HCT116 (cell line): ENCODE data around the gene TRIM68. TPM values are rescaled to one million over a fixed set of nuclear protein-coding genes. Genes with fewer than 3 reads are reported as not detected.

Experiments used
- ATAC-seq: fragments of 200-7000 bp; cut with Tn5 transposase; 2 replicates; pipeline ENCODE4 v1.9.1; 2020; ENCODE audit warnings: mild to moderate bottlenecking, moderate library complexity
- BruUV-seq: library from RNA; stranded (reverse); fragments of 400-500 nt; replicated peaks from 2 replicates; lab custom pipeline; 2021; lab: Mats Ljungman, UMichigan
- CTCF ChIA-PET: fragments of 300-600 bp; sonication (Branson Sonifier 250); formaldehyde crosslinking; loops from one replicate; lab custom pipeline; 2021; ENCODE audit warnings: antibody characterized with exemption; lab: Charles Lee
- POLR2A ChIA-PET: fragments of 300-600, 350-600 bp; sonication (Branson Sonifier 250); formaldehyde crosslinking; loops from one replicate; lab custom pipeline; 2021; ENCODE audit warnings: antibody characterized with exemption; lab: Charles Lee
- RAD21 ChIA-PET, 2 experiments: fragments of 300-600 bp; sonication (Branson Sonifier 250); formaldehyde crosslinking; loops; one replicate each; lab custom pipeline; 2023; ENCODE audit warnings: low total read pairs in 2 of 2; ENCODE audit not compliant: uncharacterized antibody in 2 of 2, unreplicated experiment in 2 of 2, low non-redundant PET in 1 of 2; lab: Charles Lee
- DNase-seq: peaks from one replicate; pipeline ENCODE4 v3.0.0-alpha.2; 2010; ENCODE audit warnings: low read depth, low spot score
- H2AFZ ChIP-seq: fragments of 200-600 bp; shearing (Covaris generic), sonication (generic); 2 replicates; pipeline ENCODE4 v1.6.1; 2017; ENCODE audit warnings: low read depth, mixed run types, mixed read lengths, antibody characterized with exemption, low read length; ENCODE audit not compliant: poor library complexity, severe bottlenecking
- H3K27ac ChIP-seq: 2 replicates; pipeline ENCODE4 v1.5.1; 2012; ENCODE audit warnings: low read depth, low read length
- H3K27me3 ChIP-seq: fragments of 200-600 bp; sonication (generic); 2 replicates; pipeline ENCODE4 v1.6.1; 2016; ENCODE audit warnings: mixed run types, low read length, mixed read lengths; ENCODE audit not compliant: insufficient read depth
- H3K36me3 ChIP-seq, 2 experiments: fragments of 200-500 bp in 1 of 2; fragments of 200-600 bp in 1 of 2; sonication (Bioruptor generic) in 1 of 2; sonication (generic) in 1 of 2; 2 replicates each; pipeline versions ENCODE4 v1.5.1 to v1.6.1; 2014 to 2016; ENCODE audit warnings: low read length in 2 of 2, inconsistent platforms in 1 of 2, mixed read lengths in 1 of 2, mixed run types in 1 of 2; ENCODE audit not compliant: insufficient read depth in 2 of 2, control insufficient read depth in 1 of 2
- H3K4me1 ChIP-seq, 2 experiments: fragments of 200-600 bp in 1 of 2; sonication (generic) in 1 of 2; 2 replicates each; pipeline versions ENCODE4 v1.5.1 to v1.6.1; 2012 to 2017; ENCODE audit warnings: low read length in 2 of 2, inconsistent platforms in 1 of 2, mild to moderate bottlenecking in 1 of 2, mixed read lengths in 1 of 2, mixed run types in 1 of 2, moderate library complexity in 1 of 2; ENCODE audit not compliant: insufficient read depth in 2 of 2, control insufficient read depth in 1 of 2
- H3K4me2 ChIP-seq: fragments of 200-600 bp; sonication (generic); 2 replicates; pipeline ENCODE4 v1.6.1; 2017; ENCODE audit warnings: mixed run types, low read length, mixed read lengths
- H3K4me3 ChIP-seq, 2 experiments: fragments of 200-600 bp in 1 of 2; sonication (generic) in 1 of 2; replicated peaks in 1 of 2; 2 replicates each; pipeline ENCODE4 v1.5.1; 2011 to 2016; ENCODE audit warnings: low read length in 2 of 2, control low read depth in 1 of 2, low read depth in 1 of 2, mild to moderate bottlenecking in 1 of 2, mixed read lengths in 1 of 2, mixed run types in 1 of 2
- H3K79me2 ChIP-seq: fragments of 200-600 bp; sonication (generic); 2 replicates; pipeline ENCODE4 v1.6.1; 2017; ENCODE audit warnings: mild to moderate bottlenecking, mixed run types, low read length, moderate library complexity, mixed read lengths; ENCODE audit not compliant: insufficient read depth
- H3K9ac ChIP-seq: fragments of 200-600 bp; sonication (generic); 2 replicates; pipeline ENCODE4 v1.6.1; 2016; ENCODE audit warnings: low read length, mixed read lengths
- H3K9me2 ChIP-seq: fragments of 200-600 bp; sonication (generic), shearing (Covaris generic); 2 replicates; pipeline ENCODE4 v1.6.1; 2017; ENCODE audit warnings: mixed run types, mild to moderate bottlenecking, moderate library complexity; ENCODE audit not compliant: insufficient read depth
- H3K9me3 ChIP-seq, 2 experiments: fragments of 200-500 bp in 1 of 2; fragments of 200-600 bp in 1 of 2; sonication (Bioruptor generic) in 1 of 2; sonication (generic) in 1 of 2; 2 replicates each; pipeline ENCODE4 v1.6.1; 2014 to 2017; ENCODE audit warnings: low read length in 2 of 2, mixed read lengths in 2 of 2, inconsistent platforms in 1 of 2, low read depth in 1 of 2, mild to moderate bottlenecking in 1 of 2, mixed run types in 1 of 2, moderate library complexity in 1 of 2; ENCODE audit not compliant: control insufficient read depth in 1 of 2, insufficient read depth in 1 of 2
- H4K20me1 ChIP-seq: fragments of 200-600 bp; sonication (generic), shearing (Covaris generic); 2 replicates; pipeline ENCODE4 v1.6.1; 2017; ENCODE audit warnings: mixed run types, mild to moderate bottlenecking, moderate library complexity; ENCODE audit not compliant: insufficient read depth
- POLR2AphosphoS5 ChIP-seq: IDR thresholded peaks from 2 replicates; pipeline ENCODE4 v1.6.1; 2011; ENCODE audit warnings: mild to moderate bottlenecking, low read depth, low read length, moderate library complexity
- RAD21 ChIP-seq: IDR thresholded peaks from 2 replicates; pipeline ENCODE4 v1.6.1; 2012; ENCODE audit warnings: low read depth, mild to moderate bottlenecking
- SRF ChIP-seq: IDR thresholded peaks from 2 replicates; pipeline ENCODE4 v1.6.1; 2012; ENCODE audit warnings: low read depth
- intact Hi-C: fragments of 100-400 bp; cut with micrococcal nuclease; formaldehyde crosslinking; loops from 2 replicates; pipeline ENCODE4 v1.10.0; 2022
- total RNA-seq: library from RNA; stranded (reverse); gene quantifications from one replicate; pipeline ENCODE4 v1.2.1, GENCODE V29; 2021; ENCODE audit not compliant: unreplicated experiment
- TF ChIP-seq, protein P1 (sequence below): IDR thresholded peaks from 2 replicates; pipeline ENCODE4 v1.6.1; 2011; ENCODE audit warnings: mild to moderate bottlenecking, low read length, moderate library complexity; ENCODE audit not compliant: insufficient replicate concordance; ENCODE audit errors: extremely low read depth

The TRIM68 gene
- total RNA-seq, 1 experiment from 2014 or later, result 8.3 TPM

DNA sequence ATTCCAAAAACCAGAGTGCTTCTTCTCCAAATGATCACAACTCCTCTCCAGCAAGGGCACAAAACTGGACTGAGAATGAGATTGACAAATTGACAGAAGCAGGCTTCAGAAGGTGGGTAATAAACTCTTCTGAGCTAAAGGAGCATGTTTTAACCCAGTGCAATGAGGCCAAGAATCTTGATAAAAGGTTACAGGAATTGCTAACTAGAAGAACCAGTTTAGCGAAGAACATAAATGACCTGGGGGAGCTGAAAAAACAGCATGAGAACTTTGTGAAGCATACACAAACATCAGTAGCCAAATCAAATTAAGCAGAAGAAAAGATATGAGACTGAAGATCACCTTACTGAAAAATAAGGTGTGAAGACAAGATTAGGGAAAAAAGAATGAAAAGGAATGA, 47.6 kb downstream of the TRIM68 start:
- RAD21 ChIA-PET, result no interaction called here
- H3K27ac ChIP-seq, result no peak overlapping the region
- TF ChIP-seq POLR2AphosphoS5 (no peak), SRF (no peak)
- TF ChIP-seq, protein P1, sequence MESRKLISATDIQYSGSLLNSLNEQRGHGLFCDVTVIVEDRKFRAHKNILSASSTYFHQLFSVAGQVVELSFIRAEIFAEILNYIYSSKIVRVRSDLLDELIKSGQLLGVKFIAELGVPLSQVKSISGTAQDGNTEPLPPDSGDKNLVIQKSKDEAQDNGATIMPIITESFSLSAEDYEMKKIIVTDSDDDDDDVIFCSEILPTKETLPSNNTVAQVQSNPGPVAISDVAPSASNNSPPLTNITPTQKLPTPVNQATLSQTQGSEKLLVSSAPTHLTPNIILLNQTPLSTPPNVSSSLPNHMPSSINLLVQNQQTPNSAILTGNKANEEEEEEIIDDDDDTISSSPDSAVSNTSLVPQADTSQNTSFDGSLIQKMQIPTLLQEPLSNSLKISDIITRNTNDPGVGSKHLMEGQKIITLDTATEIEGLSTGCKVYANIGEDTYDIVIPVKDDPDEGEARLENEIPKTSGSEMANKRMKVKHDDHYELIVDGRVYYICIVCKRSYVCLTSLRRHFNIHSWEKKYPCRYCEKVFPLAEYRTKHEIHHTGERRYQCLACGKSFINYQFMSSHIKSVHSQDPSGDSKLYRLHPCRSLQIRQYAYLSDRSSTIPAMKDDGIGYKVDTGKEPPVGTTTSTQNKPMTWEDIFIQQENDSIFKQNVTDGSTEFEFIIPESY, result no peak
- TF ChIP-seq, all 23 proteins: peak for 0
- CTCF ChIA-PET, result interaction anchor here (1.0 kb wide), 1 partner anchor 373 kb away, joined by 3 read pairs; no protein-coding TSS in a partner anchor
- Histone ChIP-seq H3K9me3 (no peaks in the 10 kb centered on the region), H3K9ac (no peak overlapping the region), H2AFZ (no peak overlapping the region), H4K20me1 (no peaks in the 10 kb centered on the region), H3K4me1 (no peaks in the 10 kb centered on the region), H3K79me2 (no peaks in the 10 kb centered on the region), H3K36me3 (no peaks in the 10 kb centered on the region), H3K4me2 (no peak overlapping the region), H3K9me2 (no peaks in the 10 kb centered on the region), H3K27me3 (peaks cover 45% of the 10 kb centered on the region), H3K4me3 (no peak overlapping the region)
- intact Hi-C loops, result no loop called here
- ATAC-seq, result no peak
- POLR2A ChIA-PET, result no interaction called here
- DNase-seq, result no peak
- BruUV-seq, result no TSS peak

DNA sequence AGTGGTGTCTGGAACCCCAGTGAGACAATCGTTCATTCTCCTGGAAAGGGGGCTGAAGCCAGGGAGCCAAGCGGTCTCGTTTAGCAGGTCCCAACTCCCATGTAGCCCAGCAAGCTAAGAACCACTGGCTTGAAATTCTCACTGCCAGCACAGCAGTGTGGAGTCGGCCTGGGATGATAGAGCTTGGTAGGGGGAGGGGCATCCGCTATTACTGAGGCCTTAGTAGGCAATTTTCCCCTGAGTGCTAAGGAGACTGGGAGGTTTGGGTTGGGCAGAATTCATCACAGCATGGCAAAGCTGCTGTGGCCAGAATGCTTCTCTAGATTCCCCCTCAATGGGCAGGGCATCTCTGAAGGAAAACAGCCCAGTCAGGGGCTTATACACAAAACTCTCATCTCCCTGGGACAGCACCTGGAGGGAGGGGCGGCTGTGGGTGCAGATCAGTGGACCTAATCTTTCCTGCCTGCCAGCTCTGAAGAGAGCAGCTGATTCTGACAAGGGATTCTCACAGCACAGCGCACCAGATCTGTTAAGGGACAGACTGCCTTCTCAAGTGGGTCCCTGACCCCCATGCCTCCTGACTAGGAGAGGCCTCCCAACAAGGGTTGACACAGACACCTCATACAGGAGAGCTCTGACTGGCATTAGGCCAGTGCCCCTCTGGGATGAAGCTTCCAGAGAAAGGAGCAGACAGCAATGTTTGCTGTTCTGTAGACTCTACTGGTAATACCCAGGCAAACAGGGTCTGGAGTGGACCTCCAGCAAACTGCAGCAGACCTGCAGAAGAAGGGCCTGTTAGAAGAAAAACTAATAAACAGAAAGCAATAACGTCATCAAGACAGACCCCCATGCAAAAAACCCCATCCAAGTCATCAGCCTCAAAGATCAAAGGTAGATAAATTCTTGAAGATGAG, 48.2 kb downstream of the TRIM68 start:
- no peaks in the 10 kb centered on the region for H3K79me2 ChIP-seq
- ATAC-seq (no peak), DNase-seq (no peak)
- H3K27me3 ChIP-seq, result peaks cover 52% of the 10 kb centered on the region
- no peaks in the 10 kb centered on the region for H3K36me3 ChIP-seq
- intact Hi-C loops, result no loop called here
- no peak for TF ChIP-seq RAD21
- BruUV-seq, result no TSS peak
- ChIA-PET POLR2A (no interaction called here), RAD21 (no interaction called here), CTCF (no interaction called here)
- no peaks in the 10 kb centered on the region for H3K9me3 ChIP-seq
- H2AFZ ChIP-seq, result no peak overlapping the region
- no peak overlapping the region for H3K9ac ChIP-seq
- H3K27ac ChIP-seq, result no peak overlapping the region
- no peak overlapping the region for H3K4me3 ChIP-seq
- H3K4me2 ChIP-seq, result no peak overlapping the region
- H3K4me1 ChIP-seq, result no peaks in the 10 kb centered on the region
- H4K20me1 ChIP-seq, result no peaks in the 10 kb centered on the region; the same call in 1 of the 2 replicates
- no peaks in the 10 kb centered on the region for H3K9me2 ChIP-seq
